Measurements from ENCODE around the gene PSTK.

PSTK gene

DNA sequence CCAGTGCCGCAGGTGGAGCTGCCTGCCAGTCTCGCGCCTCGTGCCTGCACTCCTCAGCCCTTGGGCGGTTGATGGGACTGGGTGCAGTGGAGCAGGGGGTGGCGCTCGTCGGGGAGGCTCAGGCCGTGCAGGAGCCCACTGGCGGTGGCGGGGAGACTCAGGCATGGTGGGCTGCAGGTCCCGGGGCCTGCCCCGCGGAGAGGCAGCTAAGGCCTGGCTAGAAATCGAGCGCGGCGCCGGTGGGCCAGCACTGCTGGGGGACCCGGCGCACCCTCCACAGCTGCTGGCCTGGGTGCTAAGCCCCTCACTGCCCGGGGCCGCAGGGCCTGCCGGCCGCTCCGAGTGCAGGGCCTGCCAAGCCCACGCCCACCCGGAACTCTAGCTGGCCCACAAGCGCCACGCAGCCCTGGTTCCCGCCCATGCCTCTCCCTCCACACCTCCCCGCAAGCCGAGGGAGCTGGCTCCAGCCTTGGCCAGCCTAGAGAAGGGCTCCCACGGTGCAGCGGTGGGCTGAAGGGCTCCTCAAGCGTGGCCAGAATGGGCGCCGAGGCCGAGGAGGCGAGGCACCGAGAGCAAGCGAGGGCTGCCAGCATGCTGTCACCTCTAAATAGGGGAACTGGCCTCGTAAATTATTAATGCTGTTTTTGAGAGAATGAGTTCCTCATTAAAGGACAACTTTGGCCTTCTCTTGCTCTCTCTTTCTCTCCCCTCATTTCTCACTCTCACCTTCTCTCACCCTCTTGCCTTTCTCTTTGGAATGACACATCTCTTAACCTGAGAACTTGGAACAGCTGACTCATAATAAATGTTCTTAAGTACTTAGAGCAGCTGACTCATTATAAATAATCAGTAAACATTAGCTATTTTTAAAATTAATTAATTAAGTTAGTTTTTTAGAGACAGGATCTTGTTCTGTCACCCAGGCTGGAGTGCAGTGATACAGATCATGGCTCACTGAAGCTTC lies 33.5 kb downstream of the PSTK start:
- H3K27ac ChIP-seq = no peak overlapping the region
- TF ChIP-seq ZFX (IDR thresholded peaks at IDR 0.05; ENCODE audit: borderline replicate concordance) (no peak), CTCF (IDR thresholded peaks at IDR 0.05) (no peak)

DNA sequence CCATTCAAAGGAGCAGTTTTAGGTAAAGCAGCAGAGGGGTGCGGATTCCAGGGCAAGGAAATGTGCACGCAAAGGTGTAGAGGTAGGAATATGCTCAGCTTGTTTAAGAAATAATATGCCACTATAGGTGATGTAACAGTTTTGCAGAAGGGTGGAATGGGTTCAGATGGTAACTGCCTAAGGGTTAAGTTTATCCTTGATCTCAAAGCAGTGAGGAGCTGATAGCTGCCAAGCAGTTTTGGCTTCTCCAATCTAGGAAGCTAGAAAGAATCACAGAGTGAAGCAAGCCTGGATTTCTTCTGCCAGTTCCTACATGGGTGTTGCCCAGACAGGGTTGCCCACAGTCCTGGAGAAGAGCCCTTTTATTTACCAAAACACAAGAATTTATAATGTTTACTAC lies 34.6 kb downstream of the PSTK start:
- no peak overlapping the region for H3K27ac ChIP-seq
- TF ChIP-seq CTCF (IDR thresholded peaks at IDR 0.05) (no peak), ZFX (IDR thresholded peaks at IDR 0.05; ENCODE audit: borderline replicate concordance) (no peak)

DNA sequence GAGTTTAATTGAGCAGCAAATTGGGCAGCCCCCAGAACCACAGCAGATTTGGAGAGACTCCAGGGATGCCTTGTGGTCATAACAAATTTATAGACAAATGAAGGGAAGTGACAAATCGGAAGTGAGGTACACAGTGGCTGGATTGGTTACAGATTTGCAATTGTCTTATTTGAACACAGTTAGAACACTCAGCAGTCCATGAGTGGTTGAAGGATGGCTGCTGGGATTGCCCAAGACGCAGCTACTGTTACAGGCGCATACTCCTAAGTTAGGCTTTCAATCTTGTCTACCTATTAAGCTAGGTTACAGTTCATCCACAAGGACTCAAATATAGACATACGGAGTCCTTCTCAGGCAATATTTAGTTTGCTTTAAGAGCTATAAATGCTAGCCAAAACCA lies 36.0 kb downstream of the PSTK start:
- no peak overlapping the region for H3K27ac ChIP-seq
- TF ChIP-seq ZFX (IDR thresholded peaks at IDR 0.05; ENCODE audit: borderline replicate concordance) (no peak), CTCF (IDR thresholded peaks at IDR 0.05) (no peak)

GRCh38 chr10:123017421-123018165 lies 37.4 kb downstream of the PSTK start:
- no peak overlapping the region for H3K27ac ChIP-seq
- no peak for TF ChIP-seq CTCF (IDR thresholded peaks at IDR 0.05)
- TF ChIP-seq ZFX (IDR thresholded peaks at IDR 0.05; ENCODE audit: borderline replicate concordance) = no peak

GRCh38 chr10:123018531-123018930 lies 38.3 kb downstream of the PSTK start:
- TF ChIP-seq ZFX (IDR thresholded peaks at IDR 0.05; ENCODE audit: borderline replicate concordance) = no peak
- no peak for TF ChIP-seq CTCF (IDR thresholded peaks at IDR 0.05)
- H3K27ac ChIP-seq = no peak overlapping the region

GRCh38 chr10:123019264-123019663 lies 39.1 kb downstream of the PSTK start:
- H3K27ac ChIP-seq = no peak overlapping the region
- no peak for TF ChIP-seq CTCF (IDR thresholded peaks at IDR 0.05)
- no peak for TF ChIP-seq ZFX (IDR thresholded peaks at IDR 0.05; ENCODE audit: borderline replicate concordance)

All from 22Rv1 (cell line).